Measurements from ENCODE around the gene SMCO2. TPM values are rescaled to one million over a fixed set of nuclear protein-coding genes. Genes with fewer than 3 reads are reported as not detected.

Gene SMCO2
- polyA plus RNA-seq (ENCODE audit: insufficient read length), result not detected

- no peak for DNase-seq
Observed at GRCh38 chr12:27446436-27446835, at the start of gene SMCO2. Gene SMCO2 (plus strand): TSS chr12:27446736. CDS start chr12:27470632, 23,896 bp downstream.

DNA sequence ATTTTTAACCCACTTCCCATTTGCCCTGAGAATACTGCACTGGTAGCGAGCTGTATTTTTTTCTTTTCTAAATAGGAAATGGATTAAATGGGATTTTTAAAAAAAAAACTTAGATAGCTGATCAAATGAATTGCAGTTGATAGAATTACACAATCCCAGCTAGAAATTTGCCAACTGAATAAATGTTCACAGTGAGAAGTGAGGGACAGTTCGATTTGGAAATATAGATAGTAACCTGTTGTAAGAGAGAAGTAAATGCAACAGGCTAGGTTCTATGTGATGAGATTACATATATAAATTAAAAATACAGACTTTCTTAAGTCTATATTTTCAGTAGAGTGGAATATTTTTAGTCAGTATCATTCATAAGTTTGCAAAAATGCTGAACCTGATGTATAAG, 48.1 kb upstream of the SMCO2 start:
- no peak for DNase-seq

DNA sequence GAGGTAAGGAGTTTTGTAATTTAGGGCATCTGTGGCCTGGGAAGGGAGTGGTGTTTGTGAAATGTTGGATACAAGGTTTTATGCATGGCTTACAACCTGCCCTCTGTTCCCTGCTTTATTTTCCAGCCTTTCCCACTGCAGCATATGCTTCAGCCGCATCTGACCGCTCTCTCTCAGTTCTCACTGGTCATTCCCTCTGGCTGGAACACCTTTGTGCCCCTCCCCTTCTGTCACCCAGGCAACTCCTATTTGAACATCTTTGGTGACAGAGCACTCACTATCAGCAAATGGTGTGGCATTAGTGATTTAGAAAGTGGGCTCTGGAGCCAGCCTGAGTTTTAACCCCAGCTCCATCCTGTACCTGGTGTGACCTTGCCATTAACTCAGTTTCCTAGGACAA, 47.5 kb upstream of the SMCO2 start:
- DNase-seq, result no peak

- no peak for DNase-seq
Observed at GRCh38 chr12:27400856-27401354, 45.6 kb upstream of the SMCO2 start.

- no peak for DNase-seq
Observed at GRCh38 chr12:27412047-27412446, 34.5 kb upstream of the SMCO2 start.

GRCh38 chr12:27422697-27423096, 23.8 kb upstream of the SMCO2 start:
- no peak for DNase-seq

GRCh38 chr12:27424631-27425230, 21.8 kb upstream of the SMCO2 start:
- peak; percentile 28 for DNase-seq

DNA sequence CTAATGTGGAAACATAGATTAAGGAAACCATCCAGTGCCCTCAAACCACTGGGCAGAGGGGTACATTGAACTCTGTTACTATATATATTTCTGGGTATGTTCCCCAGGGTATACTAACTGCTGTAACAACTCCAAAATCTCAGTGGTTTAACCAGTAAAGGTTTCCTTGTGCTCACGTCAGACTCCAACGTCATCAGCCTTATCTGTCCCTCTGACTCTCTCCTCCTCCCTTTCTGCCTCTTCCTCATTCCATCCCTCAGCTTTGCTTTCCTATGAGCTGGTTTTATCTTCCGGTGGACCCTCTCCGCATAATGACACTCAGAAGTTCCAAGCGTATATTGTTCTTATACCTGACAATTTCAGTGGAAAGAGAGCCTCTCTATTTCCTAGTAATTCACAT, 21.2 kb upstream of the SMCO2 start:
- DNase-seq, result no peak

- no peak for DNase-seq
Observed at GRCh38 chr12:27426743-27427487, 19.6 kb upstream of the SMCO2 start.

DNA sequence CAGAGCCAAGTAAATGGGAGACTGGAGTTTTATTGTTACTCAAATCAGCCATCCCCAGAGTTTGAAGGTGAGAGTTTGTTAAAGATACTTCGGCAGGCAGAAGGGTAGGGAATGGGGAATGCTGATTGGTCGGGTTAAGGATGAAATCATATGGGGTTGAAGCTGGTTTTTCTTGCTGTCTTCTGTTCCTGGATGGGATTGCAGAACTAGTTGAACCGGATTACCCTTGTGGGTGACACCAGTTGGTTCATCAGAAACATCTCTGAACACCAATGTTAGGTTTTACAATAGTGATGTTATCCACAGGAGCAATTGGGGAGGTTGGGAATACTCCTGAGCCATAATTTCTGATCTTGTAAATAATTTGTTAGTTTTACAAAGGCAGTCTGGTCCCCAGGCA, 18.7 kb upstream of the SMCO2 start:
- DNase-seq, result no peak

DNA sequence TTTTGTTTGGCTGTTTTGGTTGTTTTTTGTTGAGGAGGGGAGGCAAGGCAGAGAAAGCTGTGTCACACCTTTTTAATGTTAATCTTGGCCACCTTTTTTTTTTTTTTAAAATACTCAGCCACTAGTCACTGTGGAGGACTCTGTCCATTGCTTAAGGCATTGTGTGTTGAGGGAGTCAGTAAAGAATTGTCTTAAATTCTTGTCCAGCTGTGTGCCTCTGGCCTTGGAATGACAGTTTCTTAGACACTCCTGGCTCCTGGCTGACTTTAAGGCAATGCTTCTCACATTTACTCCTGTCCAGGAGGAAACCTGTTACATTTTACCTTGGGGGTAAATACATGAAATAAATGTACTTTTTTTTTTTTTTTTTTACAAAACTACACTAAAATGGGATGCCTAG, 18.1 kb upstream of the SMCO2 start:
- no peak for DNase-seq

GRCh38 chr12:27429606-27430005, 16.9 kb upstream of the SMCO2 start:
- DNase-seq, result no peak

DNA sequence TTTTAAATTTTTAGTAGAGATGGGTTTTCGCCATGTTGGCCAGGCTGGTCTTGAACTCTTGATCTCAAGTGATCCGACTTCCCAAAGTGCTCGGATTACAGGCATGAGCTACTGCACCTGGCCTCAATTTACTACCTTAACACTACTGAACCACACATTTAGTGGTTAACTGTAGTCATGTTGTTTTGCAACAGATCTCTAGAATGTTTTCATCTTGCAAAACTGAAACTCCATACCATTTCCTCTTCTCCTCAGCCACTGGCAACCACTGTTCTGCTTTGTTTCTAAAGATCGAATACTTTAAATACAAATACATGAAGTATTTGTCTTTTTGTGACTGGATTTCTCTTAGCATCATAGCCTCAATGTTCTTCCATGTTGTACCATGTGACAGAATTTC, 15.4 kb upstream of the SMCO2 start:
- no peak for DNase-seq

GRCh38 chr12:27434673-27435565, 11.6 kb upstream of the SMCO2 start:
- DNase-seq, result no peak

GRCh38 chr12:27436029-27436428, 10.5 kb upstream of the SMCO2 start:
- no peak for DNase-seq

DNA sequence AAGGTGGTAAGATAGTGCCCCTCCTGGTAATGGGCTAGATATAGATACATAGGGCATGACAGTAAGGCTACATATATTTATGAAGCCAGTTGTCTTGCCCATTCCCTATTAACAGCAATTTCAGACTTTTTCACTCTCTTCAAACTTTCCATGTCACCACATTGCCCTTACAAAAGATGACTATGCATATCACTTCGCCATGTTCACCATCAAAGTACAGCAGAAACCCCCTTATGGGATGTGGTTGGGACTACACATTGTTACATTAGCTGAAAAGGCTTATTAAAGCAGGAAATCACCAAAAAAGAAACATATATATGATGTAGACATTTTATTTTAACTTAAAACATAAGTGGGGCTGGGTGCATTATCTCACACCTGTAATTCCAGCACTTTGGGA, 9.8 kb upstream of the SMCO2 start:
- no peak for DNase-seq

GRCh38 chr12:27437839-27438238, 8.7 kb upstream of the SMCO2 start:
- no peak for DNase-seq

DNA sequence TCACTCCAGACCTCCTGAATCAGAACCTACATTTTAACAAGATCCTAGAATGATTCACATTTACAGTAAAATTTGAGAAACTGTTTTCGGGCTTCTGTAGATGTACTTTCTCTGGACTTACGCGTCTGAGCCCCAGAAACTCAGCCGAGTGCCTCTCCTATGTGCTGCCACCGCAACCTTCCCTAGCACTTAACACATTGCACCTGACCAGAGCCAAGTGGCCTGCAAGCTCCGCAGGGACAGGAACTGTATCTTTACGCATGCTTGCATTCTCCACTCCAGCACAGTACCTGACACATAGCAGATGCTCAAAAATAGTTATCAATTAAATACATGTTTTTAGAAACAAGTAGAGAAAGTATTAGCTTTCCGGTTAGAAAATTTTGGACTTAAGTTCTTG, 1.2 kb downstream of the SMCO2 start:
- DNase-seq, result no peak

GRCh38 chr12:27449026-27449425, 2.5 kb downstream of the SMCO2 start:
- no peak for DNase-seq

GRCh38 chr12:27449893-27450534, 3.5 kb downstream of the SMCO2 start:
- no peak for DNase-seq

- no peak for DNase-seq
Observed at GRCh38 chr12:27451036-27451825, 4.7 kb downstream of the SMCO2 start.

DNA sequence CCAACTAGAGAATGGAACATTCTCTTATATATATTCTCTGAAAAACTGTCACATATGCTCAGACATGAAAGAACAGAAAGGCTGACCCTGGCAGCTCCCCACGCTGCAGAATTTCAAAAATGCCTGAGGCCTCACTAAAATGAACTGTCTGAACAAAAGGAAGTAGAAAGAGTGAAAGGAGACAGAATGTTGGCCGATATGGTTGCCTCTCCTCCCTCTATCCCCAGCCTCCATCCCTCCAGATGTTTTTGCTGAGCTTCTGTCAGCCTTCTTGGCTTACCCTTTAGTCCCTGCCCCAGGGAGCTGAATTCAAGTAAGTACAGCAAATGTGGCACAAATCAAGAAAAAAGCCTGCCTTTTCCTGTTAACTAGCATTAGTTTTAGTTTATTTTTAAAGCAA, 6.9 kb downstream of the SMCO2 start:
- no peak for DNase-seq
